NCI-H2171 (cell line): Measurements from ENCODE around the gene SUV39H1.

Experiments used
- DNase-seq: peaks from one replicate; lab custom pipeline; 2025; lab: John Stamatoyannopoulos, UW

The SUV39H1 gene

GRCh38 chrX:48714573-48714972 is 18.0 kb downstream of the SUV39H1 start:
- no peak for DNase-seq

DNA sequence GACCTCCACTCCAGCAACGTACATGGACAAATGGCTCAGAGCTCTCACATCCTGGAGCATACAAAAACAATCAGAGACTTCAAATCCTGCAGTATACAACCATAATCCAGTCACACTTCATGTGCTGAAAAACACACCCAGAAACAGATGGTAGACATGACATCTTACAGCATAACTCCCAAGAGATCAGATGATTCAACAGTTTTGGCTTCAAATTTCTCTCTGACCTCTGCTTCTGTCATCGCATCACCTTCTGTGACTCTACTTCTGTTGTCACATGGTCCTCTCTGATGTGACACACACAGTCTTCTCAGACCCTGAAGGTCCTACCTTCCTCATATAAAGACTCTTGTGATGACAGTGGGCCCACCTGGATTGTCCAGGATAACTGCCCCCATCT is 18.5 kb downstream of the SUV39H1 start:
- DNase-seq, result peak; percentile 68

GRCh38 chrX:48715876-48716502 is 19.5 kb downstream of the SUV39H1 start:
- DNase-seq, result no peak

DNA sequence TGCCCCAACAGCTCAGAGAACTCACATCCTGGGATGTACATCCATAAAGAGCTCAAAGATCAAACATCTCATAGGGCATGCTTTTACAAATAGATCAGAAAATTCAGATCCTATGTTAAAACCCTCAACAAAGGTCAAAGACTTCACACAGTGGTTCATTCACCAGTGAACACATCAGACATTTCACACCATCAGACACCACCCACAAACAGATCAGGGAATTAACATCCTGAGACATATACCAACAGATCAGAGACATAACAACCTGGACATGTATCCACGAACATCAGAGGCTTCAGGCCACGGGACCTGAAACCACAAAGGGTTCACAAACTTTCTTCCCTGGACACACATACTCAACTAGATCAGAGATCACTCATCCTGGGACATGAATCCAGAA is 23.4 kb downstream of the SUV39H1 start:
- DNase-seq, result no peak

DNA sequence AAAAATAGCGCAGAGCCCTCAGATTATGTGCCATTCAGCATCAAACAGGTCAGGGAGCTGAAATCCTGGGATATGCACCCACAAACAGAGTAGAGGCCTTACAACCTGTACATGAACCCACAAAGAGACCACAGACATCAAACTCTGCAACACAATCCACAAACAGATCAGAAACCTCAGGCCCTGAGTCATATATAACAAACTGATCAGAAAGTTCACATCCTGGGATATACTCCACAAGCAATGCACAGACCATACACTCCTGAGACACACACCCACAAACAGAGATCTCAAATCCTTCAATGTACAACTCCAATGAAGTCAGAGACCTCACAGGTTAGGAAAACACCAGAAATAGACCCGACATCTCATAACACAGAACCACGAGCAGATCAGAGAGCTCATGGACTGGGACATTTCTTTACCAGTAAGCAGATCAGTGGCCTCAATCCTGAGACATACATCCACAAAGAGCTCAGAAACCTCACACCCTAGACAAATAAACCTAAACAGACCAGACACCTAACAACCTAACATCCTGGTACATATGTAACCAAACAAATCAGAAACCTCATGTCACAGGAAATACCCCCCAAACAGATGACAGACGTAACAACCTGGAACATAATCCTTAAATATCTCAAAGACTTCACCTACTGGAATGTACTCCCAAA is 24.2 kb downstream of the SUV39H1 start:
- no peak for DNase-seq

DNA sequence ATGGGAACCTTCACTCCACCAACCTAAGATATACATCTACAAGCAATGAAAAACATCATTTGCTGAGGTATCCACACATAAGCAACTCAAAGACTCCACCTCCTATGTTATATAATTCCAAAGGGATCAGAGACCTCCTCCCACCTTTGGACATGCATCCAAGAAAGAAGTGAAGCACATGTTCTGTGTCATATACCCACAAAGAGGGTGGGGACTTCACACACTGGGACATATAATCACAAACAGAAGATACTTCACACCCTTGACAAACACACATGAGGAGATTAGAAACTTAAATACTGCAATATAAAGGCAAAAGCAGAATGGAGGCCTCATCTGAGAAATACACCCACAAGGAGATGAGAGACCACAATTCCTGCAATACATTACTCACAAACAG is 25.4 kb downstream of the SUV39H1 start:
- no peak for DNase-seq

DNA sequence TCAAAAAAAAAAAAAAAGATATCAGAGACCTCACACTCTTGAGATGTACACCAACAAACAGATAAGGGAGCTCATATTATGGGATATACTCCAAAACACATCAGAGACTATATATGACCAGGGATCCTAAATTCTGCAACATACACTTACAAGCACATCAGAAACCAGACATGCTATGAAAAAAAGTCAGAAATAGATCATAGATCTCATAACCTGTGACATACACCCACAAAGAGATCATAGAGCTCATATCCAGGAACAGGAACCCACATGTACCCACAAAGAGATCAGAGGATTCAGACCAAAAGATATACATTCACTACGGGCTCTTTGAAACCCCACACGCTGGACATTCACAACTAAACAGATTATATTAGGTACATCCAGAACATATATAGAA is 30.1 kb downstream of the SUV39H1 start:
- DNase-seq, result no peak

DNA sequence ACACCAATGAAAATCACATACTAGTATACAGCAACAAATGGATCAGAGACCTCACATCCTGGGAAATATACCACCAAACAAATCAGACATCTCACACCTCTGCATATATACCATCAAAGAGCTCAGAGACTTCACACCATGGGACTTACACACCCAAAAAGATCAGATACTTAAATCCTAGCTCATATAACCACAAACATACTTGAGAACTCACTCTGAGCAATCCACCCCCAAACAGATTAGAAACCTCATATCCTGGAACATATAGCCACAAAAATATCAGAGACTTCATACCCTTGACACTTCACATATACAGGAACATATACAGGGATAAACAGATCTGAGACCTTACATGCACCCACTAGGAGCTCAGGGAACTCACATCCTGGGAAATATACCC is 32.1 kb downstream of the SUV39H1 start:
- DNase-seq, result no peak

DNA sequence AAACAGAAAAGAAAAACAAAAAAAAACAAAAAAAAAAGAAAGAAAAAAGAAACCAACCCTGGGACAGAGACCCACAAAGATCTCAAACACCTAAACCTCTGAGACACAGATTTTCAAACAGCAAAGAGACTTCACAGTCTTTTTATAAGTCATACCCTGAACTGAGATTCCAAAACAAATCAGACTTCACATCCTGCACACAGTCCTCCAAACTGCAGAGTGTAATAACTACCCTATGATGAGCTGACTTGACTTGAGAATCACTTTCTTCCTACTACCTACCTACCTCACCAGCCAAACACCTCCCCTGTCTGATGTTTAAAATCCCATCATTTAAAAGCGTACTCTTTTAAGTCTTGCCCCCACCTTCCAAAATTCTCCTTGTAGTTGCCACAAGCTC is 39.8 kb downstream of the SUV39H1 start:
- DNase-seq, result no peak

- no peak for DNase-seq
Measured at GRCh38 chrX:48736878-48737212, 40.3 kb downstream of the SUV39H1 start.

GRCh38 chrX:48737213-48737938 is 40.8 kb downstream of the SUV39H1 start:
- DNase-seq, result peak; percentile 89

GRCh38 chrX:48737940-48738339 is 41.4 kb downstream of the SUV39H1 start:
- no peak for DNase-seq

DNA sequence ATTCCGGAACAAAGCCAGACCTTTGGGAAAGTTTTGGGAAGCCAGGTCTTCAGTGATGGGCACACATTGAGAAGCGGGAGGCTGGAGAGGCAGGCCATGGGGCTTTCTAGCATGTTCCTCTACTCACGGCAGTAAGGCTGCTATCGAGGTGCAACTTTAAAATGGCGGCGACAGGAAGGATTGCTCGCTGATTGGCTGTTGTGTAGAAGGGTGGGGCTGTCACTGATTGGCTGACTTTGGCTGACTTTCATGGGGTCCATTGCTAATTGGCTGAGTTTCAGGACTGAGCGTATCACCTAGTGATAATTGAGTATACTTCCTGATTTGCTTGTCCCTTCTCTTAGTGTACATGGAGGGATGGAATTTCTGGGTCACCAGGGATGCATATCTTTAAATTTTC is 45.3 kb downstream of the SUV39H1 start:
- DNase-seq, result no peak

- DNase-seq, result no peak
Measured at GRCh38 chrX:48745222-48745621, 48.7 kb downstream of the SUV39H1 start.

- peak; percentile 64 for DNase-seq
Measured at GRCh38 chrX:48747415-48748016, 51.0 kb downstream of the SUV39H1 start.

DNA sequence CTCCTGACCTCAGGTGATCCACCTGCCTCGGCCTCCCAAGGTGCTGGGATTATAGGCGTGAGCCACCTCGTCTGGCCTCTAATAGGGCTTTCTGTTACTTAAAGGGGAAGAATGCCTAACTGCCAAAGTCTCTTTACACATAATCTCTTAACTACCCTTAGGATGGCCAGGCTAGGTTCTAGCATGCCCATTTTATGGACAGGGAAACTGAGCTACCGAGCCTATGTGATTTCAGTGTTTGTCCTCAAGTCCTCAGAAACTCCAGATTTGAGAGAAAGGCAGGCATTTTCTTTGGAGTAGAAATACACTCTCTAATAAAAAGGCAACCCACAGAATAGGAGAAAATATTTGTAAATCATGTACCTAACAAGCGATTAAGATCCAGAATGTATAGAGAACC is 52.6 kb downstream of the SUV39H1 start:
- no peak for DNase-seq

DNA sequence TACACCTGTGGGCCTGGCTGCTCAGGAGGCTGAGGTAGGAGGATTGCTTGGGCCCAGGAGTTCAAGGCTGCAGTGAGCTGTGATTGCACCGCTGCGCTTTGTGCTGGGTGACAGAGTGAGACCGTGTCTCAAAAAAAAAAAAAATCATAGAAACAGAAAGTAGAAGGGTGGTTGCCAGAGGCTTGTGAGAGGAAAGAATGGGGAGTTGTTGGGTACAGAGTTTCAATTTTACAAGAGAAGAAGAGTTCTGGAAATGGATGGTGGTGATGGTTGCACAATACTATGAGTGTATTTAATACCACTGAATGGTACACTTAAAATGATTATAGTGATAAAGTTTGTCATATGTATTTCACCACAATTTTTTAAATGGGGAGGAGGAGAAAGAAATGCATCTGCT is 54.8 kb downstream of the SUV39H1 start:
- no peak for DNase-seq

- no peak for DNase-seq
Measured at GRCh38 chrX:48752498-48752897, 56.0 kb downstream of the SUV39H1 start.

DNA sequence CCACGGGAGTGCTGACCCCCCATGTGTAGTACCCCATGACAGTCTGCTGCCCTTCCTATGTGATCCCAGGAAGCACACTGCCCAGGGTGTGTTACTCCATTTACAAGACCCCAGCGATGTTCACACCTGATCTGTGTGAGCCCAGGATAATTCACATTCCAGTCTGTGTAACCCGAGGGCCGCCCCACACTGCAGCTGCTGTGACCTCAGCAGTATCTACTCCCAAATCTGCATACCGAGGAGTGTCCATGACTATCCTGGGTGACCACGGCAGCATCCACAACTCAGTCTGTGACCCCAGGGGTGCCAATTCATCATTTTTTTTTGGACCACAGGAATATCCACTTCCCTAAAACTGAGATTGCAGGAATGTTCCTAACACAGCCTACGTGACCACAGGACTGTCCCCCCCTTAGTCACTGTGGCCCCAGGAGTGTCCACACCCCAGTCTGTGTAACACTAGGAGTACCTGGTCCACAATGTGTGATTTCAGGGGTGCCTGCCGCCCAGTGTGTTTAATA is 57.2 kb downstream of the SUV39H1 start:
- no peak for DNase-seq

DNA sequence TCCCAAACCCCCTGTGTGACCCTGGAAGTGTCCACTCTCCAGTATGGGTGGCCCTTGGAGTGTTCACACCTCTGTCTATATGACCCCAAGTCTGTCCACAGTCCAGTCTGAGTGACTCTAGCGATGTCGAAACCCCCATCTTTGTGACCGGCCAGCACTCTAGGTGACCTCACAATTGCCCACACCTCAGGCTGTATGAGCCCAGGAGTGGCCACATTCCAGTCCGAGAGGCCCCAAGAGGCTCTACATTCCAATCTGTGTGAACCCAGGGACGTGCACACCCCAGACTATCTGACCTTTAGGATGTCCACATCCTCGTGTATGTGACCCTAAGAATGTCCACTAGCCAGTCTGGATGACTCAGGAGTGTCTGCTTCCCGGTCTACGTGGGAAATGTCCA is 57.7 kb downstream of the SUV39H1 start:
- no peak for DNase-seq
